Pancreas (tissue), 10 donors: Measurements from ENCODE around the gene ZBTB16. TPM values are rescaled to one million over a fixed set of nuclear protein-coding genes. Genes with fewer than 3 reads are reported as not detected.

ENCODE experiments used
- ATAC-seq, 4 donors: fragments of 200-7000 bp; cut with Tn5 transposase; one replicate each; pipeline versions ENCODE4 v1.8.0 to v1.9.1; 2020; ENCODE audit warnings: mild to moderate bottlenecking in 4 of 4, moderate library complexity in 4 of 4
- DNase-seq, 6 donors: peaks; one replicate each; pipeline ENCODE4 v3.0.0-alpha.2; 2020
- FAIRE-seq: peaks from 2 replicates; lab custom pipeline; 2012; peaks lifted over from hg19 to GRCh38; lab: Jason Lieb, UNC
- H3K27ac ChIP-seq, 4 donors: fragments of 200-600 bp; sonication (generic); 1 replicate in 3 of 4; 2 replicates in 1 of 4; pipeline versions ENCODE4 v1.5.0 to v1.8.0; 2020
- H3K27me3 ChIP-seq, 4 donors: fragments of 200-600 bp; one replicate each; pipeline ENCODE4 v1.8.0; 2021
- H3K36me3 ChIP-seq, 3 donors: fragments of 200-600 bp; sonication (generic) in 1 of 3; one replicate each; pipeline versions ENCODE4 v1.5.0 to v1.8.0; 2020 to 2021
- H3K4me1 ChIP-seq, 3 donors: fragments of 200-600 bp; one replicate each; pipeline ENCODE4 v1.8.0; 2021
- H3K4me3 ChIP-seq, 4 donors: fragments of 200-600 bp; sonication (generic) in 2 of 4; one replicate each; pipeline versions ENCODE4 v1.5.0 to v1.8.0; 2020 to 2021
- H3K9me3 ChIP-seq, 4 donors: fragments of 200-600 bp; one replicate each; pipeline ENCODE4 v1.8.0; 2021
- WGBS, 2 donors: extraction: QIAGEN DNeasy Blood & Tissue Kit; methylation state at CpG; one replicate each; pipeline ENCODE4 v1.1.7; 2013; 5-methylcytosine and 5-hydroxymethylcytosine counted together
- intact Hi-C, 3 donors: fragments of 100-400 bp; cut with DNase I; formaldehyde crosslinking; loops; one replicate each; pipeline versions ENCODE4 v1.11.1 to v1.14.2; 2022
- polyA plus RNA-seq, 2 donors: library from polyadenylated mRNA; stranded (reverse); fragments of 200-250 nt; gene quantifications; one replicate each; pipeline ENCODE4 v1.2.3, GENCODE V29; 2013
- total RNA-seq, 6 donors: library from RNA; stranded (reverse); fragmentation: NEBNext Ultra II Directional in 4 of 6; extraction: Animal tissue kit (Norgen Biotek cat#: 25700) in 4 of 6; gene quantifications; one replicate each; pipeline versions ENCODE4 v1.2.1 to v1.2.4, GENCODE V29; 2021 to 2023
- TF ChIP-seq, protein P1 (sequence below), 4 donors: fragments of 200-600 bp; sonication (generic) in 3 of 4; IDR thresholded peaks; one replicate each; pipeline versions ENCODE4 v1.5.0 to v1.8.0; 2021; ENCODE audit warnings: antibody characterized with exemption in 4 of 4
- donor health status: healthy with polysubstance abuse.
- donor health status: DM: no; HTN: no; CAD: no; lungs with moderate emphysema.
- donor health status: DM: no; HTN: no; CAD: no.
- donor health status: control.
- donor health status: control.
- donor health status: Bipolar disorder and iron deficiency.
- donor health status: DM: yes; HTN: yes; CAD: no.
- donor health status: DM: no; HTN: no; CAD: no.
- donor health status: DM: no; HTN: no; CAD: no.
- donor health status: DM: yes; HTN: yes; CAD: no.

ZBTB16 gene
- total and polyA plus RNA-seq, 8 donors: 8.1 to 76.4 (median 42.3) TPM

DNA sequence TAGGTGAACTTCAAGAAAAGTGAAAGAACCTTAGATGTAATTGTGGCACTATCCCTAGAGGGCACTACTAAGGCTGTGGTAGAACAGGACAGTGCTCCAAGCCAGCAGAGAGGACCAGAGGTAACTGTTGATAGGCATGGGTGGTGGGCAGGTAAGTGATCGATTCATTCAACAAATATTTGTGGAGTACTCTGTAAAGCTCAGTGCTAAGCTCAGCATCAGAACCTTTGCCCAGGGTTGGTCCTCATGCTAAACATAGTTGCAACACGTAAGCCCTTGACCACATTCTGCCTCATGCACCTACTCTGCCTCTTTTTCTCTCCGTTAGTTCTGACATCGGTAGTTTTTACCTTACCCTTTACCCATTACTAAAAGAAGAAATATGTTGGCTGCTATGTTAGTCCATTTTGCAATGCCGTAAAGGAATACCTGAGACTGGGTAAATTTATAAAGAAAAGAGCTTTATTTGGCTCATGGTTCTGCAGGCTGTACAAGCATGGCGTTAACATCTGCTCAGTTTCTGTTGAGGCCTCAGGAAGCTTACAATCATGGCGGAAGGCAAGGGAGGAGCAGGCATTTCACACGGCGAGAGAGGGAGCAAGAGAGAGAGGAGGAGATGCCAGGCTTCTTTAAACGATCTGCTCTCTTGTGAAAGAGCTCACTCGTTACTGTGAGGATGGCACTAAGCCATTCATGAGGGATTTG, 218.3 kb downstream of the ZBTB16 start:
- Histone ChIP-seq H3K9me3 (no peaks in the 10 kb centered on the region), H3K4me1 (no peaks in the 10 kb centered on the region), H3K36me3 (no peaks in the 10 kb centered on the region), H3K27ac (no peak overlapping the region), H3K4me3 (no peak overlapping the region), H3K27me3 (no peaks in the 10 kb centered on the region)
- intact Hi-C loops: no loop called here
- WGBS, 2 donors: 72 to 75% methylated on average over 11 of the region's 11 CpGs
- DNase-seq: no peak
- TF ChIP-seq, protein P1, sequence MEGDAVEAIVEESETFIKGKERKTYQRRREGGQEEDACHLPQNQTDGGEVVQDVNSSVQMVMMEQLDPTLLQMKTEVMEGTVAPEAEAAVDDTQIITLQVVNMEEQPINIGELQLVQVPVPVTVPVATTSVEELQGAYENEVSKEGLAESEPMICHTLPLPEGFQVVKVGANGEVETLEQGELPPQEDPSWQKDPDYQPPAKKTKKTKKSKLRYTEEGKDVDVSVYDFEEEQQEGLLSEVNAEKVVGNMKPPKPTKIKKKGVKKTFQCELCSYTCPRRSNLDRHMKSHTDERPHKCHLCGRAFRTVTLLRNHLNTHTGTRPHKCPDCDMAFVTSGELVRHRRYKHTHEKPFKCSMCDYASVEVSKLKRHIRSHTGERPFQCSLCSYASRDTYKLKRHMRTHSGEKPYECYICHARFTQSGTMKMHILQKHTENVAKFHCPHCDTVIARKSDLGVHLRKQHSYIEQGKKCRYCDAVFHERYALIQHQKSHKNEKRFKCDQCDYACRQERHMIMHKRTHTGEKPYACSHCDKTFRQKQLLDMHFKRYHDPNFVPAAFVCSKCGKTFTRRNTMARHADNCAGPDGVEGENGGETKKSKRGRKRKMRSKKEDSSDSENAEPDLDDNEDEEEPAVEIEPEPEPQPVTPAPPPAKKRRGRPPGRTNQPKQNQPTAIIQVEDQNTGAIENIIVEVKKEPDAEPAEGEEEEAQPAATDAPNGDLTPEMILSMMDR (IDR thresholded peaks at IDR 0.05): no peak
- no peak for ATAC-seq
- FAIRE-seq: no peak

DNA sequence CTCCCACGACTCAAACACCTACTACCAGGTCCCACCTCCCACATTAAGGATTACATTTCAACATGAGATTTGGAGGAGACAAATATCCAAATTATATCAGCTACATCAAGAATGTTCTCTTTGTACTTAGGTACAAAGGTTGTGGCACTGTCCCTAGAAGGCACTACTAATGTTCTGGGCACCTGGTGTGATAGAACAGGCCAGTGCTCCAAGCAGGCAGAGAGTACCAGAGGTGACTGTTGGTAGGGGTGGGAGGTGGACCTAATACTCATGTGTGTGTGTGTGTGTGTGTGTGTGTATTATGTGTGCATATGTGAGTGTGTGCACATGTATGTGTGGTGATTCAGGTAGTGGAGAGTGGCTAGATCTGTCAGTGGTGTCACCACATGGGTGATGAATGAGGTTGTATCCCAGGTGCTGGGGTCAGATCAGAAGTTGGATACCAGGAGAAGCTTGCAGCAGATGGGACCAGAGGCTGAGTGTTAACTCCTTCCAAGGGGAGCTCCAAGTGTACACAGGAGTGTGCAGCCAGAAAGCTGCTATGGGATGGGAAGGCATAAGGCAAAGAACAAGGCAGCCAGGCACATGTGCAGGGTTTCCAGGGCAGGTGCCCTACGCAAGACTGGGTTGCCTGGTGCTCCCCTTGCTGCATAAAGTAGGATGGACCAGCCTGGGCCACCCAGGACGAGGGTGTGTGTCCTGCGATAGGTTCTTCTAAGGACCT, 219.0 kb downstream of the ZBTB16 start:
- no peak overlapping the region for H3K4me3 ChIP-seq
- no peak for FAIRE-seq
- TF ChIP-seq, protein P1 (IDR thresholded peaks at IDR 0.05): no peak
- no peak overlapping the region for H3K27ac ChIP-seq
- no peaks in the 10 kb centered on the region for H3K36me3 ChIP-seq
- H3K4me1 ChIP-seq: no peaks in the 10 kb centered on the region
- WGBS, 2 donors: 67 to 79% methylated on average over 4 of the region's 4 CpGs
- no peaks in the 10 kb centered on the region for H3K9me3 ChIP-seq
- DNase-seq: no peak
- ATAC-seq: no peak
- intact Hi-C loops: no loop called here
- H3K27me3 ChIP-seq: no peaks in the 10 kb centered on the region

DNA sequence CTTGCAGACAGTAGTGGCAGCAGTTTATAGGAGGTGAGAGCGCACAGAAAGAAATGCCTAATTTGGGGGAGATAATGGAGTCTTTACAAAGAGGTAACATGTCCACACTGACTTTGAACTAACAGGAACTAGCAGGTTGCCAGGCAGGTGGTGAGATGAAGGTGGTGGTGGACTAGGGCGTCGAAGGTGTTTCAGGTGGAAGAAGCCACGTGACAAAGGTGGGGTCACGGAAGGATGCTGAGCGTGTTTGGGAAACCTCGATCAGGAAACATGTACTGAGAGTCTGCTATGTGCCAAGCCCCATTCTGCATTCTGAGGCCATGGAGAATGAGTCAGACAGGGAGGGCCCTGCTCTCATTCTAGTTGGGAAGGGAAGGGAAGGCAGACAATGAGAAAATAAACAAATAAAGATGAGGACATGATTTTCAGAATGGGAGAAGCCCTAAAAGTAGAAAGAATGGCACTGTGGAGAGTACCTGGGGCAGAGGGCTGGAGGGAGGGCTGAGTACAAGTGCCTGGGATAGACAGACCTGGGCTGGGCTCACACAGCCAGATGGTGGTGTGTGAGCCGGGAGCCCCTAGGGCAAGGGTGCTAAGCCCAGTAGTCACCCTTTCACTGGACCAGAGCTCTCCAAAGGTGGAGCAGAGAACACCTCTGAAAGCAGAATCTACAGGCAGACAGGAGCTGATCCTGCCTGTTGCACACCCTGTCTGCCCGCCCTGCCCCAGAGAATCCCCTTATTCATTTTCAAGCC, 220.5 kb downstream of the ZBTB16 start:
- DNase-seq: no peak
- 78 to 80% methylated on average over 9 of the region's 9 CpGs for WGBS, 2 donors
- Histone ChIP-seq H3K9me3 (no peaks in the 10 kb centered on the region), H3K27me3 (no peaks in the 10 kb centered on the region), H3K36me3 (no peaks in the 10 kb centered on the region), H3K27ac (no peak overlapping the region), H3K4me3 (no peak overlapping the region), H3K4me1 (no peaks in the 10 kb centered on the region)
- ATAC-seq: peak in 1 of 4 donors; percentile 40
- FAIRE-seq: no peak
- TF ChIP-seq, protein P1 (IDR thresholded peaks at IDR 0.05): no peak
- intact Hi-C loops: no loop called here

DNA sequence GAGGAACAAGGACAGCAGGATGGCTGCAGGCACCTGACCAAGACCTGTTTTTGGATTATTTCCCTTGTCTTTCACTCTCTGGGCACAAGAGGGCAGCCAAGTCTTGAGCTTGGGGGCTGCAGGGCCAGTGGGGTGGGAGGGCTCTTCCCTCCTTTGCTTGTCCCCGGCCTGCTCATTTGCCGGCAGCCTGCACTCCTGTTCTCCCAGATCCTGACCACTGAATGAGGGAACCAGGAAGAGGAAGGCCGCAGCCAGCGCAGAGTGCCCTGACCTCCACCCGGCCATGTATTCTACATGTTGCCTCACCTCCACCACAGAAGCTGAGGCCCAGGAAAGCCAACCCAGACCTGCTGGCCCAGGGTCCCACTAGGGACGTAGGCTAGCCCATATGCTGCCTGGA, 221.2 kb downstream of the ZBTB16 start:
- ATAC-seq (peak; percentile 53 to 96 (median 88)), FAIRE-seq (no peak), DNase-seq (peak in 3 of 6 donors; percentile 20 to 55 (median 29))
- Histone ChIP-seq H3K4me3 (no peak overlapping the region), H3K27me3 (no peaks in the 10 kb centered on the region), H3K9me3 (no peaks in the 10 kb centered on the region), H3K36me3 (no peaks in the 10 kb centered on the region), H3K27ac (peak overlapping the region in 1 of 4 donors; percentile 12), H3K4me1 (no peaks in the 10 kb centered on the region)
- TF ChIP-seq, protein P1 (IDR thresholded peaks at IDR 0.05): peak in 3 of 4 donors; percentile 18 to 41 (median 21)
- intact Hi-C loops: no loop called here
- WGBS, 2 donors: 59 to 61% methylated on average over 6 of the region's 6 CpGs
